GM13976 (cell line): ENCODE measurements around the gene SPATA33.

Source experiments
- DNase-seq: peaks from one replicate; pipeline ENCODE4 v3.0.0; 2012; ENCODE audit warnings: low spot score
- in situ Hi-C: fragments of 300-500 bp; cut with MboI; formaldehyde crosslinking; loops from one replicate; pipeline ENCODE4 v1.12.0; 2022; ENCODE audit warnings: low sequenced_read_pairs, mixed read lengths, inconsistent platforms; ENCODE audit not compliant: unreplicated experiment
- TF ChIP-seq, protein P1 (sequence below): IDR thresholded peaks from 2 replicates; pipeline ENCODE4 v1.5.1; 2012; ENCODE audit warnings: borderline replicate concordance, mild to moderate bottlenecking; ENCODE audit not compliant: insufficient read depth; ENCODE audit errors: extremely low read depth, missing control alignments, control extremely low read depth

Gene SPATA33

DNA sequence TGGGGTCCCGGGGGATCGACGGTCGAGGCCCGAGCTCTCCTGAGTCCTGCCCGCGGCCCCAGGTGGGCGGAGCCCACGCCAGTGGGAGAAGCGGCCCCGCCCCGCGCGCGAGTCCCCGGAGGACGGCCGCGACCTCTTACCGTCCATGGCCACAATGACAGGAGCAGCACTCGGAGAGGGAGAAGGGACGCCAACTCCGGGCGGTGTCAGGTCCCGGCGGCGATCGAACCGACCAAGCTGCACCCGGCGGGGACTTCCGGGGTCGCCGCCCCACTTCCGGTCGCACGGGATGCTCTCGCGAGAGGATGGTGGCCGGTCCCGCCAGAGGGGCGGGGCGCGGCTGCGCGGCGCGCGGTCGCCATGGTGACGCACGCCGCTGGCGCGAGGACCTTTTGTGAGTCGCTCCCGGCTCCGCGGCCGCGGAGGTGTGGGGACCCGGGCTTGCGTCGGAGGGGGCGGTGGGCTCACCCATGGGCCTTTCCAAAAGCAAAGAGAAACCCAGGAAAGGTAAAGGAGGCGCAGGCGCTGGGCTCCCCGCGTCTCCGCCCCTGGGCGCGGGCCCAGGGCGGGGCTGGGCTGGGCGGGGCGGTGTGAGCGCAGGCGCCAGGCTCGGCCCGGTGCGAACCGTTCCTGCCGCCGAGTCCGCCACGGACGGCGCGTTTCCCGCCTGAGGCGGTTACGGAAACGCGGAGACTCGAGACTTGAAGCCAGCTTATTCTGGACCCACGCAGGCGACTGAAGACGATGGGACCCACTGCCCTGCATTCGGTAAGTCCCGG lies at the start of gene SPATA33, which contains the start of gene CHMP1A:
Gene SPATA33, plus strand, starts transcription at position 395 of the 779 bp plus-strand sequence. Its CDS starts 76 bp downstream, at position 471.
Gene CHMP1A, minus strand, starts transcription at position 267 of the 779 bp plus-strand sequence. Its CDS starts 120 bp downstream, at position 147.
- peak; percentile 99 for DNase-seq
- TF ChIP-seq, protein P1, sequence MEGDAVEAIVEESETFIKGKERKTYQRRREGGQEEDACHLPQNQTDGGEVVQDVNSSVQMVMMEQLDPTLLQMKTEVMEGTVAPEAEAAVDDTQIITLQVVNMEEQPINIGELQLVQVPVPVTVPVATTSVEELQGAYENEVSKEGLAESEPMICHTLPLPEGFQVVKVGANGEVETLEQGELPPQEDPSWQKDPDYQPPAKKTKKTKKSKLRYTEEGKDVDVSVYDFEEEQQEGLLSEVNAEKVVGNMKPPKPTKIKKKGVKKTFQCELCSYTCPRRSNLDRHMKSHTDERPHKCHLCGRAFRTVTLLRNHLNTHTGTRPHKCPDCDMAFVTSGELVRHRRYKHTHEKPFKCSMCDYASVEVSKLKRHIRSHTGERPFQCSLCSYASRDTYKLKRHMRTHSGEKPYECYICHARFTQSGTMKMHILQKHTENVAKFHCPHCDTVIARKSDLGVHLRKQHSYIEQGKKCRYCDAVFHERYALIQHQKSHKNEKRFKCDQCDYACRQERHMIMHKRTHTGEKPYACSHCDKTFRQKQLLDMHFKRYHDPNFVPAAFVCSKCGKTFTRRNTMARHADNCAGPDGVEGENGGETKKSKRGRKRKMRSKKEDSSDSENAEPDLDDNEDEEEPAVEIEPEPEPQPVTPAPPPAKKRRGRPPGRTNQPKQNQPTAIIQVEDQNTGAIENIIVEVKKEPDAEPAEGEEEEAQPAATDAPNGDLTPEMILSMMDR = no peak
- in situ Hi-C loops = no loop called here

DNA sequence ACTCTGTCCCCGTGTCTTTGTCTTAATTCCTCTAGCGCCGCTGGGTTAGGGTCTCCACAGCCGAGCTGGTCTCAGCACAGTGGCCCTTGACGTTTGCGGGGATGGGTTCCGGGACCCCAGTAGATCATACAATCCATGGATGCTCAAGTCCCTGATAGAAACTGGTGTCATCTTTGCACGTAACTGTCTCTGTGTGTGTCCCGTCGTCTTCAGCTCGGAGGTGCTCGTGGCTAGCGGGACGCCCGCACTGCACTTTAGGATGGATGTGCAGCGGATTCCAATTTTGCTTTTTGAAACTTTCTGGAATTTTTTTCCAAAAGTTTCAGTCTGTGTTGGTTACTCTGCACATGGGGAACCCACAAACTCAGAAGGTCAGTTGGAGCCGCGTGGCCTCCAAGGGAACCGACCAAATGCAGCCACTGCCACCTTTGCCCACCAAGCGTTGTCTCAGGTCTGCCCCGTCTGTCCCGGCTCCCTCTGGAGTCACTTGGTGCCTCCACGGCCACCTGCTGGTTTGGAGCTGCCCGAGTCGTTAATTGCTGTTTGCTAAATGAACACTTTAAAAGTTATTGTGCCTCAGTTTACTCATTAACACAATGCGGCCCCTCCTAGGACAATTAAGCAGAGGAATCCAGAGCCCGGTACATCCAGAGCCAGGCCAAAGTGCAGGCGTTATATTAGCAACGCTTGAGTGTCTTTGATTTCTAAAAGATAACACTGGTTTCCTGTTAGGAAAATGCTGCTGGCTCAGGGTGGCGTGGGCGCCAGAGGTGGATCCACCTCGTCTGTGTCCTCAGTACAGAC lies 49.5 kb upstream of the SPATA33 start:
- TF ChIP-seq, protein P1 = no peak
- no peak for DNase-seq
- in situ Hi-C loops = no loop called here

DNA sequence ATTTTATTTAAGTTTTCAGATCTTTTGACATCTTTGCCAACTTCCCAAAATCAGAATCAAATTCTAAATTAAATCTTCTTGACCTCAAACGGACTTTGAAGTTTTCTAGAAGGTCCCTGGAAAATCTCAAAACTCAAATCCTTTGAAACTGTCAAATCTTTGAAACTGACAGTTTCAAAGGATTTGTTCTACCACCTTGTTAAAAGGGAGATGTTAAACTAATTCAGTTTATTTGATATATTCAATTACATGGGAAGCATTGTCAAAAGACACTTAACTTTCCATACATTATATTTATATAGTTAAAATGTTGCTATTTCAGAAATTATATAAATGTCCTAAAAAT lies 47.6 kb upstream of the SPATA33 start:
- in situ Hi-C loops = no loop called here
- TF ChIP-seq, protein P1 = no peak
- DNase-seq = no peak

DNA sequence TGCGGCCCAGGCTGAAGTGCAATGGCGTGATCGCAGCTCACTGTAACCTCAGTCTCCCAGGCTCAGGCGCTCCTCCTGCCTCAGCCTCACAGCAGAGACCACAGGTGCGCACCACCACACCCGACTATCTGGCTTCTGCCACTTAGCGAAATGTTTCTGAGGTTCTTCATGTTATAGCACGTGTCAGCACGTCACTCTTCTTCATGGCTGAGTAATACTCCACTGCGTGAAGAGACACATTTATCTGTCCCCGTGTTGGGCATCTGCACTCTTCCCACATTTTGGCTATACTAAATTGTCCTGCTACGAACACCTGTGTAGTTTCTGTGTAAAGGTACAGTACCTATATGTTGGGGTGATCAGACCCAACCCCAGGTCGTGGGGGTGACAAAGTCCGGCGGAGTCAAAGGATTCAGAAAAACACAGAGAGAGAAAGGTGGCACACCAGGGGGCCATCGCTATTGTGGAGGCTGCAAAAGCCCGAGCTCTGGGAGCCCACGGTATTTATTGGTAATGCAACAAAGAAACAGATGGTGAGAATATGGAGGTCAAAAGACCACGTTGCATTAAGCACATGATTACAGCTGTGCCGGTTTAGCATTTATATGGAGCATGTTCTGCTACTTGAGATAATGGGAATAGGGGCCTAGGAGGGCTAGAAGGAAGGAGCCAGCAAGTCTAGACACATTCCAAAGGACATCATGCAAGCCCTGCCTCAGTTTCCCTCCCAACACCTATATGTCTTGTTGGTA lies 45.0 kb upstream of the SPATA33 start:
- TF ChIP-seq, protein P1 = no peak
- DNase-seq = no peak
- in situ Hi-C loops = no loop called here

DNA sequence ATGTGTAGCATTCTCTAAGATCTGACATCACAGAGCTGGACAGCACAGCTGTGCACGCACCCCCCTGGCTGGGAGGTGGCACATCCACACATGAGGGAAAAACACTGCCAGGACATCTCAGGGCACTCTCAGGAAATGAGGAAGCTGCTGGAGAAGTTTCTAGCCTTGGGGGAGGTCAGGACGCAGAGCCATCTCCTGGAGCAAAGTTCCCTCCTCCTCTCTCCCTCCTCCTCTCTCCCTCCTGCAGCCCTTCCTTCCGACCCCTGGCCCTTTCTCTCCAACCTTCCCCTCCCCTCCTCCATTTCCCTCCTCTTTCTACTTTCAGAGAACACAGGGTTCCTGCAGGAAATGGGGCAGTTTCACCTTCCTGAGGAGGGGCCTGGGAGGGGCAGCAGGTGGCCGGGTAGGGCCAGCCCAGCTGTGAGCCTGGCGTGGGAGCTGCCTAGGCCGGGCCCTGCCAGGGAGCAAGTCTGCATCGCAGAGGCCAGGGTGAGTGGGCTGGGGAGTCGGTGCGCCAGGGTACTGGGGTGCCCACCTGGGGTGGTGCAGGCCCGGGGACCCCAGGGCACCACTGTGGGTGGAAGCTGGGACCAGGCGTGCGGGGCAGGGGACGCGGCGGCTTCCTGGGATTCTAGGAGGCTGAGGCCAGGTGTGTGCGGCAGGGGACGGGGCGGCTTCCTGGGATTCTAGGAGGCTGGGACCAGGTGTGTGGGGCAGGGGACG lies 44.2 kb upstream of the SPATA33 start, which contains the start of gene DPEP1:
Gene DPEP1, plus strand, starts transcription at position 412 of the 723 bp plus-strand sequence. CDS start 16,769 bp downstream, outside the sequence.
- TF ChIP-seq, protein P1 = no peak
- in situ Hi-C loops = no loop called here
- DNase-seq = no peak
